PFSK-1 (cell line): ENCODE data around the gene SDHAF2. TPM values are rescaled to one million over a fixed set of nuclear protein-coding genes. Genes with fewer than 3 reads are reported as not detected.

Experiments used
- FOXP2 ChIP-seq: optimal IDR thresholded peaks from 2 replicates; pipeline ENCODE3; 2011; ENCODE audit warnings: borderline replicate concordance, control low read depth, inconsistent platforms; ENCODE audit not compliant: insufficient read depth; ENCODE audit errors: extremely low read length, extremely low read depth
- POLR2AphosphoS5 ChIP-seq: IDR thresholded peaks from 2 replicates; pipeline ENCODE4 v1.6.1; 2012; ENCODE audit warnings: low read depth, mild to moderate bottlenecking, control low read depth, low read length, moderate library complexity
- REST ChIP-seq, 2 experiments: IDR thresholded peaks; 2 replicates each; pipeline versions ENCODE4 v1.6.1 to v1.8.0; 2011 to 2012; ENCODE audit warnings: low read depth in 2 of 2, low read length in 2 of 2, control low read depth in 1 of 2, inconsistent platforms in 1 of 2, mild to moderate bottlenecking in 1 of 2, moderate library complexity in 1 of 2; ENCODE audit not compliant: insufficient read depth in 1 of 2
- SIN3A ChIP-seq: IDR thresholded peaks from 2 replicates; pipeline ENCODE4 v1.6.1; 2012; ENCODE audit warnings: mild to moderate bottlenecking, low read length, moderate library complexity, borderline replicate concordance; ENCODE audit not compliant: insufficient read depth
- TAF1 ChIP-seq: IDR thresholded peaks from 2 replicates; pipeline ENCODE4 v1.6.1; 2012; ENCODE audit warnings: low read length, control low read depth, borderline replicate concordance; ENCODE audit not compliant: insufficient read depth
- polyA plus RNA-seq: library from polyadenylated mRNA; unstranded; fragments of >200 nt; gene quantifications from one replicate; pipeline ENCODE4 v1.2.1, GENCODE V29; 2012; ENCODE audit warnings: low read depth, missing spikeins; ENCODE audit not compliant: insufficient read length

The SDHAF2 gene
- polyA plus RNA-seq, result 47.9 TPM

- TF ChIP-seq SIN3A (no peak), FOXP2 (peak; percentile 93), POLR2AphosphoS5 (peak; percentile 76), REST (IDR thresholded peaks at IDR 0.05; ENCODE audit: insufficient read depth in 1 of 2, low read depth in 2 of 2, low read length in 2 of 2) (no peak), TAF1 (peak; percentile 78)
Observed at GRCh38 chr11:61429691-61430582, at the start of gene SDHAF2, which contains the start of gene CPSF7. Gene SDHAF2 (plus strand): TSS chr11:61430124. CDS start chr11:61430147, 23 bp downstream. Gene CPSF7 (minus strand): TSS chr11:61429975. CDS start chr11:61429235, 740 bp downstream.

DNA sequence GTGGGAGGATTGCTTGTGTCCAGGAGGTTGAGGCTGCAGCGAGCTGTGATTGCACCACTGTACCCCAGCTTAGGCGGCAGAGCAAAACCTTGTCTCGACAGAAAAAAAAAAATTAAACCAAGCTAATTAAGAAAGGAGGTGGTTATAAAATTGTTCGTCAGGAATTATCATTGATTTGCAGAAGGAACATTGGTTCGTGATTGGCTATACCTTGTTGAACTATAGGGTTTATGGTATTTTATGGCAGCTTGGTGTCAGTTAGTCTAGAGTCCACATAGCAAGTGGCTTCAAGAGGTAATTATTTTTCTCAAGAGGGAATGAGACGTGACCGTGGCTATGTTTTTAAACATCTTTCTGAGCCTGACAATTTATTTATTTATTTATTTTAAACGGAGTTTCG lies 49.0 kb upstream of the SDHAF2 start:
- no peak for TF ChIP-seq FOXP2
- no peak for TF ChIP-seq SIN3A
- TF ChIP-seq POLR2AphosphoS5, result no peak

- TF ChIP-seq POLR2AphosphoS5 (no peak), REST (IDR thresholded peaks at IDR 0.05; ENCODE audit: insufficient read depth in 1 of 2, low read depth in 2 of 2, low read length in 2 of 2) (no peak), SIN3A (no peak), FOXP2 (no peak), TAF1 (no peak)
Observed at GRCh38 chr11:61384271-61385242, 45.4 kb upstream of the SDHAF2 start.

GRCh38 chr11:61390161-61390560 lies 39.8 kb upstream of the SDHAF2 start:
- TF ChIP-seq SIN3A (no peak), POLR2AphosphoS5 (no peak), FOXP2 (no peak), TAF1 (no peak), REST (IDR thresholded peaks at IDR 0.05; ENCODE audit: insufficient read depth in 1 of 2, low read depth in 2 of 2, low read length in 2 of 2) (no peak)

DNA sequence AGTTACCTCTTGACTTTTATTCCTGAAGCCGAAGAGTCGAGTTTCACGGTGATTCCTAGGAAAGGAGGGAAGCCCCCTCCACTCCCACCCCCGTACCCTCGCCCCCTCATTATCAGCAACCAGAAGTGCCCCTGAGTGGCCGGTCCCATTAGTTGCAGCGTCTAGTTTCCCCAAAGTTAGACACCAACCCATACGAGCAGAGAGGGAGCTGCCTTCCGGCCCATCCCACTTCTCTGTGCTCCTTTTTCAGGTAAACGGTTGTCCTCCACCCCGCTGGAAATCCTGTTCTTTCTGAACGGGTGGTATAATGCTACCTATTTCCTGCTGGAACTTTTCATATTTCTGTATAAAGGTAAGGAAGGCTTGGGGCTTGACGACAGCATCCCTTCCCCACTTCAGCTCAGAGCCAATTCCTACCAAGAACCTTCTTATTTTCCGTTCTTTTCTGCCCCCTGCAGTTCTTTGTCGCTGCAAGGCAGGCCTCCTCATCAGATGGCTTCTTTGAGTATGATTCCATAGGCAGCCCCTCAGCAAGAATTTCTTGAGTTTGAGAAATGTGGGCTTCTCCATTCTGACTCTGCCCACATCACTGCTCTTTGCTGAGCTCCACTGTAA lies 36.8 kb upstream of the SDHAF2 start:
- TF ChIP-seq TAF1, result no peak
- TF ChIP-seq REST (IDR thresholded peaks at IDR 0.05; ENCODE audit: insufficient read depth in 1 of 2, low read depth in 2 of 2, low read length in 2 of 2), result no peak
- no peak for TF ChIP-seq FOXP2
- no peak for TF ChIP-seq POLR2AphosphoS5
- TF ChIP-seq SIN3A, result no peak
